ENCODE results near the gene GPRC5C. TPM values are rescaled to one million over a fixed set of nuclear protein-coding genes. Genes with fewer than 3 reads are reported as not detected.
"Not testable (repeated sequence)": the region's sequence is repeated elsewhere in the genome, so short reads cannot be mapped to it uniquely, and the experiment has no call there.

Gene GPRC5C
- total RNA-seq, 1 donor = 0.43 TPM

GRCh38 chr17:74394977-74395376 lies 36.9 kb upstream of the GPRC5C start:
- no peak for DNase-seq (ENCODE audit: low read depth)
- H3K4me3 ChIP-seq (ENCODE audit: low read depth, low read length) = no peak overlapping the region
- no peak for TF ChIP-seq CTCF (IDR thresholded peaks at IDR 0.05; ENCODE audit: insufficient read depth, low read depth, low read length)

GRCh38 chr17:74396567-74396966 lies 35.3 kb upstream of the GPRC5C start:
- no peak for DNase-seq (ENCODE audit: low read depth)
- TF ChIP-seq CTCF (IDR thresholded peaks at IDR 0.05; ENCODE audit: insufficient read depth, low read depth, low read length) = no peak
- no peak overlapping the region for H3K4me3 ChIP-seq (ENCODE audit: low read depth, low read length)

GRCh38 chr17:74402048-74402447 lies 29.8 kb upstream of the GPRC5C start:
- no peak for DNase-seq (ENCODE audit: low read depth)
- no peak for TF ChIP-seq CTCF (IDR thresholded peaks at IDR 0.05; ENCODE audit: insufficient read depth, low read depth, low read length)
- no peak overlapping the region for H3K4me3 ChIP-seq (ENCODE audit: low read depth, low read length)

GRCh38 chr17:74403512-74404137 lies 28.3 kb upstream of the GPRC5C start:
- H3K4me3 ChIP-seq (ENCODE audit: low read depth, low read length) = no peak overlapping the region
- TF ChIP-seq CTCF (IDR thresholded peaks at IDR 0.05; ENCODE audit: insufficient read depth, low read depth, low read length) = no peak
- DNase-seq (ENCODE audit: low read depth) = no peak

GRCh38 chr17:74404218-74404617 lies 27.7 kb upstream of the GPRC5C start:
- DNase-seq (ENCODE audit: low read depth) = no peak
- no peak for TF ChIP-seq CTCF (IDR thresholded peaks at IDR 0.05; ENCODE audit: insufficient read depth, low read depth, low read length)

GRCh38 chr17:74404789-74405188 lies 27.1 kb upstream of the GPRC5C start:
- no peak overlapping the region for H3K4me3 ChIP-seq (ENCODE audit: low read depth, low read length)
- DNase-seq (ENCODE audit: low read depth) = no peak
- no peak for TF ChIP-seq CTCF (IDR thresholded peaks at IDR 0.05; ENCODE audit: insufficient read depth, low read depth, low read length)

More at GRCh38 chr17:74404218-74404617, 27.7 kb upstream of the GPRC5C start:
- H3K4me3 ChIP-seq (ENCODE audit: low read depth, low read length) = no peak overlapping the region

- H3K4me3 ChIP-seq (ENCODE audit: low read depth, low read length); DNase-seq (ENCODE audit: low read depth): not testable (repeated sequence)
Measured at GRCh38 chr17:74405311-74405710, 26.6 kb upstream of the GPRC5C start.

All from fibroblast of villous mesenchyme (primary cell).